Uterus (tissue), 2 donors: ENCODE data around the gene EVC2.

Experiments
- CTCF ChIP-seq, 4 experiments: fragments of 200-600 bp in 2 of 4; fragments of 450-650 bp in 2 of 4; sonication (generic) in 2 of 4; IDR thresholded peaks; one replicate each; pipeline ENCODE4 v1.5.1; 2016 to 2019; ENCODE audit warnings: antibody characterized with exemption in 4 of 4, mild to moderate bottlenecking in 2 of 4, moderate library complexity in 1 of 4
- POLR2A ChIP-seq, 2 donors: fragments of 450-650 bp; IDR thresholded peaks; one replicate each; pipeline ENCODE4 v1.6.1; 2016; ENCODE audit warnings: antibody characterized with exemption in 2 of 2, mild to moderate bottlenecking in 1 of 2, moderate library complexity in 1 of 2

DNA sequence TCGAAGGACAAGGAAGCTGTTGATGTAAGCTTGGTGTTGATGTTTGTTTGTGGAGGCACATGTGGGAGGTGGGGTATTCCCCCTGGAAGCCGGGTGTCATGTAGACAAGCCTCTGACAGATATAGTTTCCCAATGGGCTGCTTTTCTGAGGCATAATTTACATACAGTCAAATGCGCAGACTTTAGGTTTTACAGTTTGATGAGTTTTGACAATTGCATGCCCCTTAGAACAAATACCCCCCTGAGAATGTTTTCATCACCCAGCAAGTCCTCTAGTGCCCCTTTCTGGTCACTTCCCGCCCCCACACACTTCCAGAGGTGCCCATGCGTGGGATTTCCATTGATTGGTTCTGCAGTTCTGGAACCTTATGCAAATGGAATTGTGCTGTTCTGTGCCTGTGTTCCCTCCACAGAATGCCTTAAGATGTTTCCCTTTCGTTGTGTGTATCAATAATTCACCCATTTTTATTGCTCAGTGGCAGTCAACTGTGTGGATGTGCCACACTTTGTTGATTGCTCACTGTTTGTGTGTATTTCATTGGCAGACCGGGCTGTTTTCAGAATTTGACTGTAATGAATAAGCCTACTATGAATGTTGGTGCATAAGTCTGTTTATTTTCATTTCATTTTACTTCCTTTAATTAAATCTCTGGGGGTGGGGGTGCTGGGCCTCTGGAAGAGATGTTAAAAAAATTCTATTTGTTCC, 11.1 kb upstream of the EVC2 start:
- TF ChIP-seq CTCF (IDR thresholded peaks at IDR 0.05) = no peak
- no peak for TF ChIP-seq POLR2A (IDR thresholded peaks at IDR 0.05)
